Breast epithelium (tissue), 3 donors: ENCODE measurements around the gene ARPP19.

Source experiments
- CTCF ChIP-seq, 3 donors: fragments of 450-650 bp; IDR thresholded peaks; one replicate each; pipeline ENCODE4 v1.5.1; 2016 to 2017; ENCODE audit warnings: antibody characterized with exemption in 3 of 3, mild to moderate bottlenecking in 3 of 3, moderate library complexity in 3 of 3
- POLR2A ChIP-seq: fragments of 450-650 bp; IDR thresholded peaks from one replicate; pipeline ENCODE4 v1.6.1; 2016; ENCODE audit warnings: antibody characterized with exemption, mild to moderate bottlenecking, moderate library complexity
- POLR2AphosphoS5 ChIP-seq, 3 donors: sonication (generic); formaldehyde crosslinking; IDR thresholded peaks; one replicate each; pipeline ENCODE4 v1.6.1; 2017; ENCODE audit warnings: antibody characterized with exemption in 3 of 3

- TF ChIP-seq POLR2AphosphoS5 (IDR thresholded peaks at IDR 0.05) (no peak), CTCF (IDR thresholded peaks at IDR 0.05) (no peak), POLR2A (no peak)
Observed at GRCh38 chr15:52511084-52511483, 57.7 kb downstream of the ARPP19 start.
